Effector CD8-positive, alpha-beta T cell (primary cell): ENCODE results near the gene NCBP3.
"Not testable (repeated sequence)": the region's sequence is repeated elsewhere in the genome, so short reads cannot be mapped to it uniquely, and the experiment has no call there.

Source experiments
- DNase-seq: peaks from one replicate; lab custom pipeline; 2025; lab: John Stamatoyannopoulos, UW

NCBP3 gene

GRCh38 chr17:3882276-3882675, 36.2 kb upstream of the NCBP3 start:
- no peak for DNase-seq

- DNase-seq: no peak
Measured at GRCh38 chr17:3880983-3881382, 34.9 kb upstream of the NCBP3 start.

GRCh38 chr17:3879591-3880417, 33.8 kb upstream of the NCBP3 start:
- DNase-seq: no peak

GRCh38 chr17:3879186-3879585, 33.1 kb upstream of the NCBP3 start:
- no peak for DNase-seq

GRCh38 chr17:3877220-3877619, 31.2 kb upstream of the NCBP3 start:
- no peak for DNase-seq

GRCh38 chr17:3875317-3875716, 29.3 kb upstream of the NCBP3 start:
- DNase-seq: no peak

- no peak for DNase-seq
Measured at GRCh38 chr17:3873862-3874261, 27.8 kb upstream of the NCBP3 start.

GRCh38 chr17:3870871-3871306, 24.8 kb upstream of the NCBP3 start:
- no peak for DNase-seq

- no peak for DNase-seq
Measured at GRCh38 chr17:3867606-3868005, 21.6 kb upstream of the NCBP3 start.

- no peak for DNase-seq
Measured at GRCh38 chr17:3867106-3867505, 21.1 kb upstream of the NCBP3 start.

- no peak for DNase-seq
Measured at GRCh38 chr17:3866276-3866675, 20.2 kb upstream of the NCBP3 start.

GRCh38 chr17:3865176-3865575, 19.1 kb upstream of the NCBP3 start:
- DNase-seq: no peak

GRCh38 chr17:3864534-3864933, 18.5 kb upstream of the NCBP3 start:
- DNase-seq: no peak

GRCh38 chr17:3861761-3862681, 16.0 kb upstream of the NCBP3 start:
- no peak for DNase-seq

GRCh38 chr17:3860939-3861700, 15.1 kb upstream of the NCBP3 start:
- DNase-seq: no peak

GRCh38 chr17:3859940-3860339, 13.9 kb upstream of the NCBP3 start:
- no peak for DNase-seq

GRCh38 chr17:3857261-3858105, 11.4 kb upstream of the NCBP3 start:
- no peak for DNase-seq

GRCh38 chr17:3854204-3854603, 8.2 kb upstream of the NCBP3 start:
- not testable (repeated sequence) for DNase-seq

- DNase-seq: no peak
Measured at GRCh38 chr17:3852561-3852960, 6.5 kb upstream of the NCBP3 start.

- no peak for DNase-seq
Measured at GRCh38 chr17:3851461-3852100, 5.5 kb upstream of the NCBP3 start.
